SU-DHL-6 (cell line): ENCODE results near the gene CA12.

Experiments used
- CTCF ChIP-seq: fragments of 200-600 bp; sonication (generic); IDR thresholded peaks from one replicate; pipeline ENCODE4 v1.5.1; 2017; ENCODE audit warnings: antibody characterized with exemption, mild to moderate bottlenecking, low read length, moderate library complexity; ENCODE audit not compliant: insufficient read depth, poor library complexity, severe bottlenecking
- EZH2phosphoT487 ChIP-seq: fragments of 200-600 bp; sonication (generic), shearing (Covaris generic); conservative IDR thresholded peaks from 2 replicates; pipeline ENCODE4 v1.6.1; 2018; ENCODE audit warnings: mild to moderate bottlenecking, antibody characterized with exemption, low read length, moderate library complexity, mixed read lengths

- TF ChIP-seq CTCF: no peak
- no peak for TF ChIP-seq EZH2phosphoT487
These were observed 50.2 kb downstream of the CA12 start for GRCh38 chr15:63331456-63331855.
